HepG2 (cell line): ENCODE measurements around the gene GRID1. TPM values are rescaled to one million over a fixed set of nuclear protein-coding genes. Genes with fewer than 3 reads are reported as not detected.
A peak's percentile ranks its signal among the peaks of the same experiment; 100 is the strongest.

ENCODE experiments used
- ATF7 ChIP-seq, 2 experiments: fragments of 450-650 bp in 1 of 2; sonication (generic) in 1 of 2; formaldehyde crosslinking in 1 of 2; IDR thresholded peaks; 2 replicates each; pipeline versions ENCODE4 v1.4.0 to v1.6.1; 2016 to 2020; ENCODE audit warnings: antibody characterized with exemption in 1 of 2, mild to moderate bottlenecking in 1 of 2, missing genetic modification reagents in 1 of 2
- CHD4 ChIP-seq: fragments of 200-600 bp; sonication (generic); IDR thresholded peaks from 2 replicates; pipeline ENCODE4 v1.7.0; 2017; ENCODE audit warnings: mild to moderate bottlenecking, low read length, borderline replicate concordance
- HDAC2 ChIP-seq: sonication (generic); formaldehyde crosslinking; IDR thresholded peaks from 2 replicates; pipeline ENCODE4 v1.4.0; 2020; ENCODE audit warnings: missing genetic modification reagents
- JUND ChIP-seq: sonication (generic); formaldehyde crosslinking; IDR thresholded peaks from 2 replicates; pipeline ENCODE4 v1.8.0; 2022; ENCODE audit warnings: mild to moderate bottlenecking, missing genetic modification reagents
- KDM2A ChIP-seq: sonication (generic); formaldehyde crosslinking; IDR thresholded peaks from 2 replicates; pipeline ENCODE4 v1.4.0; 2020; ENCODE audit warnings: low read depth, missing genetic modification reagents, borderline replicate concordance
- KLF6 ChIP-seq: IDR thresholded peaks from 2 replicates; pipeline ENCODE4 v1.8.0; 2016; ENCODE audit warnings: missing biosample characterization, missing genetic modification reagents
- PHF20 ChIP-seq: sonication (generic); formaldehyde crosslinking; IDR thresholded peaks from 2 replicates; pipeline ENCODE4 v1.5.0; 2020; ENCODE audit warnings: mild to moderate bottlenecking, missing genetic modification reagents
- RARA ChIP-seq: IDR thresholded peaks from 2 replicates; pipeline ENCODE4 v1.6.1; 2016; ENCODE audit warnings: missing genetic modification reagents, missing compliant biosample characterization
- SIN3A ChIP-seq: IDR thresholded peaks from 2 replicates; pipeline ENCODE4 v1.6.1; 2011; ENCODE audit warnings: low read depth, mild to moderate bottlenecking, control low read depth, low read length, borderline replicate concordance
- SP140L ChIP-seq: sonication (generic); formaldehyde crosslinking; IDR thresholded peaks from 2 replicates; pipeline ENCODE4 v1.4.0; 2020; ENCODE audit warnings: missing genetic modification reagents, borderline replicate concordance
- TOPORS ChIP-seq: sonication (generic); formaldehyde crosslinking; IDR thresholded peaks from 2 replicates; pipeline ENCODE4 v1.8.0; 2023; ENCODE audit warnings: mild to moderate bottlenecking, missing genetic modification reagents
- ZNF232 ChIP-seq: sonication (generic); formaldehyde crosslinking; IDR thresholded peaks from 2 replicates; pipeline ENCODE4 v1.4.0; 2020; ENCODE audit warnings: missing genetic modification reagents, borderline replicate concordance
- ZNF331 ChIP-seq: sonication (generic); formaldehyde crosslinking; IDR thresholded peaks from 2 replicates; pipeline ENCODE4 v1.4.0; 2020; ENCODE audit warnings: missing genetic modification reagents
- ZNF484 ChIP-seq: sonication (generic); formaldehyde crosslinking; IDR thresholded peaks from 2 replicates; pipeline ENCODE4 v1.5.1; 2020; ENCODE audit warnings: mild to moderate bottlenecking, low read depth, missing genetic modification reagents, borderline replicate concordance
- ZNF556 ChIP-seq: sonication (generic); formaldehyde crosslinking; IDR thresholded peaks from 2 replicates; pipeline ENCODE4 v1.4.0; 2020; ENCODE audit warnings: mild to moderate bottlenecking, missing genetic modification reagents, borderline replicate concordance
- ZNF850 ChIP-seq: sonication (generic); formaldehyde crosslinking; conservative IDR thresholded peaks from 2 replicates; pipeline ENCODE4 v1.9.0; 2021; ENCODE audit warnings: mild to moderate bottlenecking, missing genetic modification reagents
- polyA plus RNA-seq, 8 experiments: library from polyadenylated mRNA; depleted of rRNA in 3 of 8; stranded (reverse) in 7 of 8; unstranded in 1 of 8; fragments of >200 nt; fragmentation: Illumina TruSeq in 4 of 8; extraction: Trizol in 4 of 8; gene quantifications; 2 replicates each; pipeline versions ENCODE4 v1.2.1 to v1.2.3, GENCODE V29; 2011 to 2016; ENCODE audit warnings: low read depth in 4 of 8, missing spikeins in 1 of 8, mixed read lengths in 1 of 8; ENCODE audit not compliant: insufficient read depth in 1 of 8
- total RNA-seq, 5 experiments: library from RNA; depleted of rRNA; stranded (reverse); fragments of >200 nt; fragmentation: Illumina TruSeq; extraction: Trizol; gene quantifications; 2 replicates each; pipeline ENCODE4 v1.2.3, GENCODE V29; 2016; ENCODE audit warnings: low read depth in 1 of 5
- TF ChIP-seq, protein P1 (sequence below): sonication (generic); formaldehyde crosslinking; IDR thresholded peaks from 2 replicates; pipeline ENCODE4 v1.4.0; 2020; ENCODE audit warnings: missing genetic modification reagents
- TF ChIP-seq, protein P2 (sequence below): sonication (generic); formaldehyde crosslinking; IDR thresholded peaks from 2 replicates; pipeline ENCODE4 v1.5.0; 2020; ENCODE audit warnings: missing genetic modification reagents, mild to moderate bottlenecking, borderline replicate concordance
- TF ChIP-seq, protein P3 (sequence below): sonication (generic); formaldehyde crosslinking; IDR thresholded peaks from 2 replicates; pipeline ENCODE4 v1.4.0; 2020; ENCODE audit warnings: missing genetic modification reagents

GRID1 gene
- total and polyA plus RNA-seq, 2 of the 13 experiments (the other 11 are each of a cell fraction or from before 2014, with no cell fraction given), result 0.05 TPM; not detected in 1

DNA sequence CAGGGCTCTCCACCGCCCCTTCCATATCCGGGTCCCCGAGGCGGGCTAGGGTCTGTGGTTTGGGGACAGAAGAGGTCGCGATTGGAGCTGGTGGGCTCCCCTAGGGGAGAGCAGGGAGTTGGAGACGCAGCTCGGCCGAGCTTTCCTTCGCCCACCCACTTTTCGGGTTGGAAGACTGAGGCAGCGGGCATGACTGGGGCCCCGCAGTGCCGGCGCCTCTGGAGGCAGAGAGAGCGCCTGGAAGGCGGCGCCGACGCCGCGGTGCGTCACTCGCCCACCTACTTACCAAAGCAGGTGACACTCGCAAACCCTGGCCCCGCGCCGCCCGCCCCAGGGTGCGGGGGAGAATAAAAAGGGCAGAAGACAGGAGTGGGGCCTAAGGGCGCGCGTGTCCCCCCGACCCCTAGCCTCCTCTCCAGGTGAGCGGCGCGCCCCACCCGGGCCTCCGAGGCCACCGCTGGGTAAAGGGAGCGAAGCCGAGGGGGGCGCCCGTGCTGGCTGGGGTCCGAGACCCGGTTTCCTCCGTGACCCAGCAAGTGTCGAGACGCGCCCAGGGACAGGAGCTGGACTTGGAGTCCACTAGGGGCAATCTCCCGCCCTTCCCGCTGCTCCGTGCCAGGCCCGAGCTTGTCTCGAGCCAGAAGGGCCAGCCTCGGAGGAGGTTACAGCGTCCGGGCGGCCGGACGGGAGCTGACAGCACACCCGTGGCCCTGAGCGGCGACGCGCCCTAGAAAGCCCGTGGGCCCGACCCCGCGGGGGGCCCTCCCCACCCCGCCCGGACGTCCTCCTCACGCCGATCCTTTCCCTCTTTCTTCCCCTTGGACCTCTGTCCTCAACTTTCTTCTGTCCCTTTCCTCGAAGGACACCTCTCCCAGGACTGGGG lies 34.4 kb upstream of the GRID1 start (continued):
- TF ChIP-seq ZNF331 (CRISPR knock-in tag) (0 out of 2 replicates have a peak, but pooled peaks have one; percentile 4), ATF7 (IDR thresholded peaks at IDR 0.05) (no peak), ATF7 (CRISPR knock-in tag; IDR thresholded peaks at IDR 0.05) (no peak), PHF20 (0 out of 2 replicates have a peak, but pooled peaks have one; percentile 21), KLF6 (0 out of 2 replicates have a peak, but pooled peaks have one; percentile 17), ZNF232 (CRISPR knock-in tag) (0 out of 2 replicates have a peak, but pooled peaks have one; percentile 8), ZNF484 (CRISPR knock-in tag) (no peak), KDM2A (peak; percentile 66; the same call in 1 of the 2 replicates), SP140L (CRISPR knock-in tag) (no peak), ZNF850 (CRISPR knock-in tag) (peak; percentile 6; the same call in 1 of the 2 replicates), SIN3A (peak; percentile 47; the same call in 1 of the 2 replicates), TOPORS (CRISPR knock-in tag) (peak; percentile 5; the same call in 1 of the 2 replicates), JUND (CRISPR knock-in tag) (peak; percentile 9; the same call in 1 of the 2 replicates), RARA (CRISPR knock-in tag) (no peak), ZNF556 (0 out of 2 replicates have a peak, but pooled peaks have one; percentile 4), HDAC2 (peak; percentile 16; the same call in 1 of the 2 replicates), CHD4 (peak; percentile 95)
- TF ChIP-seq, protein P1, sequence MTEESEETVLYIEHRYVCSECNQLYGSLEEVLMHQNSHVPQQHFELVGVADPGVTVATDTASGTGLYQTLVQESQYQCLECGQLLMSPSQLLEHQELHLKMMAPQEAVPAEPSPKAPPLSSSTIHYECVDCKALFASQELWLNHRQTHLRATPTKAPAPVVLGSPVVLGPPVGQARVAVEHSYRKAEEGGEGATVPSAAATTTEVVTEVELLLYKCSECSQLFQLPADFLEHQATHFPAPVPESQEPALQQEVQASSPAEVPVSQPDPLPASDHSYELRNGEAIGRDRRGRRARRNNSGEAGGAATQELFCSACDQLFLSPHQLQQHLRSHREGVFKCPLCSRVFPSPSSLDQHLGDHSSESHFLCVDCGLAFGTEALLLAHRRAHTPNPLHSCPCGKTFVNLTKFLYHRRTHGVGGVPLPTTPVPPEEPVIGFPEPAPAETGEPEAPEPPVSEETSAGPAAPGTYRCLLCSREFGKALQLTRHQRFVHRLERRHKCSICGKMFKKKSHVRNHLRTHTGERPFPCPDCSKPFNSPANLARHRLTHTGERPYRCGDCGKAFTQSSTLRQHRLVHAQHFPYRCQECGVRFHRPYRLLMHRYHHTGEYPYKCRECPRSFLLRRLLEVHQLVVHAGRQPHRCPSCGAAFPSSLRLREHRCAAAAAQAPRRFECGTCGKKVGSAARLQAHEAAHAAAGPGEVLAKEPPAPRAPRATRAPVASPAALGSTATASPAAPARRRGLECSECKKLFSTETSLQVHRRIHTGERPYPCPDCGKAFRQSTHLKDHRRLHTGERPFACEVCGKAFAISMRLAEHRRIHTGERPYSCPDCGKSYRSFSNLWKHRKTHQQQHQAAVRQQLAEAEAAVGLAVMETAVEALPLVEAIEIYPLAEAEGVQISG, result no peak; the same call in 1 of the 2 replicates
- TF ChIP-seq, protein P2, sequence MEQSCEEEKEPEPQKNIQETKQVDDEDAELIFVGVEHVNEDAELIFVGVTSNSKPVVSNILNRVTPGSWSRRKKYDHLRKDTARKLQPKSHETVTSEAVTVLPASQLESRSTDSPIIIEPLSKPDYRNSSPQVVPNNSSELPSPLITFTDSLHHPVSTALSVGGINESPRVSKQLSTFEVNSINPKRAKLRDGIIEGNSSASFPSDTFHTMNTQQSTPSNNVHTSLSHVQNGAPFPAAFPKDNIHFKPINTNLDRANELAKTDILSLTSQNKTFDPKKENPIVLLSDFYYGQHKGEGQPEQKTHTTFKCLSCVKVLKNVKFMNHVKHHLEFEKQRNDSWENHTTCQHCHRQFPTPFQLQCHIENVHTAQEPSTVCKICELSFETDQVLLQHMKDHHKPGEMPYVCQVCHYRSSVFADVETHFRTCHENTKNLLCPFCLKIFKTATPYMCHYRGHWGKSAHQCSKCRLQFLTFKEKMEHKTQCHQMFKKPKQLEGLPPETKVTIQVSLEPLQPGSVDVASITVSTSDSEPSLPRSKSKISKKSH (CRISPR knock-in tag), result peak; percentile 48; the same call in 1 of the 2 replicates
- TF ChIP-seq, protein P3, sequence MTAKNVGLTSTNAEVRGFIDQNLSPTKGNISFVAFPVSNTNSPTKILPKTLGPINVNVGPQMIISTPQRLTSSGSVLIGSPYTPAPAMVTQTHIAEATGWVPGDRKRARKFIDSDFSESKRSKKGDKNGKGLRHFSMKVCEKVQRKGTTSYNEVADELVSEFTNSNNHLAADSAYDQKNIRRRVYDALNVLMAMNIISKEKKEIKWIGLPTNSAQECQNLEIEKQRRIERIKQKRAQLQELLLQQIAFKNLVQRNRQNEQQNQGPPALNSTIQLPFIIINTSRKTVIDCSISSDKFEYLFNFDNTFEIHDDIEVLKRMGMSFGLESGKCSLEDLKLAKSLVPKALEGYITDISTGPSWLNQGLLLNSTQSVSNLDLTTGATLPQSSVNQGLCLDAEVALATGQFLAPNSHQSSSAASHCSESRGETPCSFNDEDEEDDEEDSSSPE (CRISPR knock-in tag), result no peak
